Measurements from ENCODE around the gene SUCLG2. TPM values are rescaled to one million over a fixed set of nuclear protein-coding genes. Genes with fewer than 3 reads are reported as not detected.

SUCLG2 gene
- total and polyA plus RNA-seq, 10 of the 15 experiments (the other 5 are each of a cell fraction or from before 2014, with no cell fraction given): 17.8 to 50.9 (median 37.2) TPM

DNA sequence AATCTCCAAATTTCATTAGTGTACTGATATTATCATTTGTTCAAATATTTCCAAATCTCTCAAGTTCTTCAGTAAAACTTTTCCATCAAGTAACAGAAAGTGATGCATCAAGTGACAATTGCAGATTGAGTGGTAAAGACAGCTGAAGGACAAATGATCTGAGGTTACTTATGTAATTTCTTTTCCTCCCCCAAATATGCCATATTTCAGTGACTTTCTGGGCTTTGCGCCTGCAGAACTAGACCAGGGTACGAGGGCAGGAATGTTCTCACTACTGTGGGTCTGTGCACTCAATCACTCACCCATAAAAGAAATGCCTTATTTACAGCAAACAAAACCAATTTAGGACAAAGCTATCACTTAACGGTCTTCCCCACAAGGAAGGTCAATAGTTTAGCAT is 4.7 kb downstream of the SUCLG2 start:
- WGBS (ENCODE audit: insufficient coverage, insufficient replicate concordance, low lambda C conversion rate, missing lambda C conversion rate): 96% methylated on average over 3 of the region's 3 CpGs
- no peaks in the 10 kb centered on the region for H3K36me3 ChIP-seq (ENCODE audit: control insufficient read depth in 2 of 2, insufficient read depth in 2 of 2, low read length in 1 of 2)
- TF ChIP-seq SREBF2 (IDR thresholded peaks at IDR 0.05; ENCODE audit: low read length) (no peak), HDAC2 (IDR thresholded peaks at IDR 0.05) (no peak), SREBF1 (IDR thresholded peaks at IDR 0.05; ENCODE audit: low read length) (no peak), SIN3A (IDR thresholded peaks at IDR 0.05; ENCODE audit: low read depth, low read length) (no peak), MEF2B (IDR thresholded peaks at IDR 0.05; ENCODE audit: partially characterized antibody, poor library complexity, severe bottlenecking) (no peak), TAF1 (IDR thresholded peaks at IDR 0.05; ENCODE audit: borderline replicate concordance, low read depth, low read length) (no peak), RFX5 (IDR thresholded peaks at IDR 0.05; ENCODE audit: low read depth, low read length) (no peak)
- no peak for ATAC-seq
- ChIA-PET SMC1A (ENCODE audit: uncharacterized antibody, unreplicated experiment) (no interaction called here), RAD21 (ENCODE audit: unreplicated experiment) (no interaction called here), POLR2A (no interaction called here), CTCF (interaction anchor here (1.7 kb wide), 1 partner anchor 11 kb away, joined by 5 read pairs; no protein-coding TSS in a partner anchor)
- H3K4me3 ChIP-seq: no peak overlapping the region
- H3K4me2 ChIP-seq (ENCODE audit: control insufficient read depth, insufficient read depth): no peak overlapping the region; the same call in 1 of the 2 replicates
- H4K20me1 ChIP-seq (ENCODE audit: control insufficient read depth, insufficient read depth): no peaks in the 10 kb centered on the region
- BruUV-seq (replicated peaks): no TSS peak
- peaks cover 31% of the 10 kb centered on the region for H3K4me1 ChIP-seq (ENCODE audit: control insufficient read depth, insufficient read depth, low read length)
- H3K9me3 ChIP-seq (replicated peaks; ENCODE audit: control insufficient read depth, insufficient read depth, low read length): no peaks in the 10 kb centered on the region
- in situ Hi-C loops (cut with MboI): no loop called here
- intact Hi-C loops (cut with micrococcal nuclease; ENCODE audit: unreplicated experiment): loop anchor here (10.0 kb wide), 1 partner anchor 1435 kb away; the partner anchor contains the start of genes ARL6IP5 and UBA3
- no peak overlapping the region for H2AFZ ChIP-seq (ENCODE audit: control insufficient read depth, low read depth, low read length)
- no peak overlapping the region for H3K9ac ChIP-seq (ENCODE audit: control insufficient read depth, insufficient read depth, low read length)
- no peak for FAIRE-seq
- no peak overlapping the region for H3K27ac ChIP-seq (ENCODE audit: control insufficient read depth, insufficient read depth)
- no peak for DNase-seq (ENCODE audit: low read depth, low spot score)
- H3K27me3 ChIP-seq (replicated peaks in 1 of 2; ENCODE audit: control insufficient read depth in 2 of 2, insufficient read depth in 2 of 2, low read length in 1 of 2): no peaks in the 10 kb centered on the region
- peaks cover 56% of the 10 kb centered on the region for H3K79me2 ChIP-seq (ENCODE audit: control insufficient read depth, insufficient read depth, low read length)

DNA sequence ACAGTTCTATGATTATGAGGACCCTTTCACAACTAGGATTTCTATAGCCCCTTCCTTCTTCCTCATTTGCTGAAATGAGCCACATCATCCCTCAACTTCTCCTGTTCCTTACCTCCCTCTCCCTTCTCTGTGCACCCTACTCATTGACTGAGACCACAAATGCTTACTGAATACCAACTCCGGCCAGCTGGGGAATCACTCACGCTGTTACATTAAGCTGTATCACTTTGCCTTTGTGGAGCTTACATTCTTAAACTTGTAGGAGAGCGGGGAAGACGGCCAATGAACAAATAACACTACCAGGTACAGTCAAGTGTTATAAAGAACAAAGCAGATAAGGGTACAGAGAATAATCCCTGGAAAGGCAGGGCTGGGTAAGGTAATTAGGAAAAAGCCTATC is 5.7 kb downstream of the SUCLG2 start:
- H3K9me3 ChIP-seq (replicated peaks; ENCODE audit: control insufficient read depth, insufficient read depth, low read length): no peaks in the 10 kb centered on the region
- intact Hi-C loops (cut with micrococcal nuclease; ENCODE audit: unreplicated experiment): no loop called here
- H2AFZ ChIP-seq (ENCODE audit: control insufficient read depth, low read depth, low read length): no peak overlapping the region
- RAD21 ChIA-PET (ENCODE audit: unreplicated experiment): no interaction called here
- TF ChIP-seq SMC3 (IDR thresholded peaks at IDR 0.05; ENCODE audit: borderline replicate concordance, low read length) (no peak), IRF4 (IDR thresholded peaks at IDR 0.05; ENCODE audit: low read depth, low read length) (no peak), LARP7 (IDR thresholded peaks at IDR 0.05) (no peak), MEF2A (IDR thresholded peaks at IDR 0.05; ENCODE audit: insufficient read depth, low read depth, low read length) (no peak), FOXK2 (IDR thresholded peaks at IDR 0.05) (no peak), SUZ12 (IDR thresholded peaks at IDR 0.05; ENCODE audit: unreplicated experiment) (no peak), RBBP5 (conservative IDR thresholded peaks at IDR 0.05) (no peak), JUNB (IDR thresholded peaks at IDR 0.05) (no peak), ZSCAN29 (IDR thresholded peaks at IDR 0.05) (no peak), TARDBP (IDR thresholded peaks at IDR 0.05; ENCODE audit: borderline replicate concordance) (no peak), EED (IDR thresholded peaks at IDR 0.05; ENCODE audit: low read depth) (no peak), EP300 (IDR thresholded peaks at IDR 0.05; ENCODE audit: borderline replicate concordance in 1 of 2, control insufficient read depth in 1 of 2, low read depth in 2 of 2, low read length in 2 of 2) (no peak), CREB1 (IDR thresholded peaks at IDR 0.05; ENCODE audit: low read depth) (no peak), RELA (IDR thresholded peaks at IDR 0.05; ENCODE audit: borderline replicate concordance, partially characterized antibody) (no peak)
- peaks cover 49% of the 10 kb centered on the region for H3K79me2 ChIP-seq (ENCODE audit: control insufficient read depth, insufficient read depth, low read length)
- WGBS (ENCODE audit: insufficient coverage, insufficient replicate concordance, low lambda C conversion rate, missing lambda C conversion rate): 96% methylated on average over 4 of the region's 4 CpGs
- H3K27ac ChIP-seq (ENCODE audit: control insufficient read depth, insufficient read depth): no peak overlapping the region
- CTCF ChIA-PET: interaction anchor here (1.7 kb wide), 1 partner anchor 10 kb away, joined by 5 read pairs; no protein-coding TSS in a partner anchor
- in situ Hi-C loops (cut with MboI): no loop called here
- SMC1A ChIA-PET (ENCODE audit: uncharacterized antibody, unreplicated experiment): interaction anchor here (0.6 kb wide), 1 partner anchor 42 kb away, joined by 3 read pairs; no protein-coding TSS in a partner anchor
- H3K27me3 ChIP-seq (replicated peaks in 1 of 2; ENCODE audit: control insufficient read depth in 2 of 2, insufficient read depth in 2 of 2, low read length in 1 of 2): no peaks in the 10 kb centered on the region
- H3K36me3 ChIP-seq (ENCODE audit: control insufficient read depth in 2 of 2, insufficient read depth in 2 of 2, low read length in 1 of 2): no peaks in the 10 kb centered on the region
- H3K4me2 ChIP-seq (ENCODE audit: control insufficient read depth, insufficient read depth): no peak overlapping the region
- POLR2A ChIA-PET: interaction anchor here (1.1 to 2.1 kb wide), 2 partner anchors 10 to 30 kb away, joined by 3 to 4 read pairs; no protein-coding TSS in a partner anchor
- H3K4me3 ChIP-seq: no peak overlapping the region
- no TSS peak for BruUV-seq (replicated peaks)
- FAIRE-seq: no peak
- no peaks in the 10 kb centered on the region for H4K20me1 ChIP-seq (ENCODE audit: control insufficient read depth, insufficient read depth)
- H3K4me1 ChIP-seq (ENCODE audit: control insufficient read depth, insufficient read depth, low read length): peaks cover 31% of the 10 kb centered on the region
- ATAC-seq: no peak
- H3K9ac ChIP-seq (ENCODE audit: control insufficient read depth, insufficient read depth, low read length): no peak overlapping the region
- DNase-seq (ENCODE audit: low read depth, low spot score): no peak
